Mucosa of descending colon (tissue), 3 donors: ENCODE data around the gene PGS1. TPM values are rescaled to one million over a fixed set of nuclear protein-coding genes. Genes with fewer than 3 reads are reported as not detected.

Experiments used
- ATAC-seq: fragments of 200-7000 bp; cut with Tn5 transposase; one replicate; pipeline ENCODE4 v1.9.1; 2020; ENCODE audit warnings: mild to moderate bottlenecking, moderate library complexity
- DNase-seq, 3 donors: peaks; one replicate each; pipeline ENCODE4 v3.0.0-alpha.2; 2020
- H3K36me3 ChIP-seq: fragments of 200-600 bp; one replicate; pipeline ENCODE4 v1.8.0; 2021; ENCODE audit warnings: low read depth, mild to moderate bottlenecking
- H3K4me1 ChIP-seq: fragments of 200-600 bp; one replicate; pipeline ENCODE4 v1.8.0; 2021; ENCODE audit warnings: low read depth, mild to moderate bottlenecking
- H3K4me3 ChIP-seq: fragments of 200-600 bp; one replicate; pipeline ENCODE4 v1.8.0; 2021; ENCODE audit warnings: mild to moderate bottlenecking
- H3K9me3 ChIP-seq: fragments of 200-600 bp; one replicate; pipeline ENCODE4 v1.8.0; 2021; ENCODE audit warnings: mild to moderate bottlenecking
- CTCF ChIP-seq: fragments of 200-600 bp; IDR thresholded peaks from one replicate; pipeline ENCODE4 v1.8.0; 2022; ENCODE audit warnings: antibody characterized with exemption, mild to moderate bottlenecking
- intact Hi-C, 2 donors: fragments of 100-400 bp; cut with DNase I in 1 of 2; cut with micrococcal nuclease in 1 of 2; formaldehyde crosslinking; loops; one replicate each; pipeline versions ENCODE4 v1.11.0 to v1.11.1; 2022; cut with DNase I, micrococcal nuclease
- total RNA-seq, 3 donors: library from RNA; stranded (reverse); fragmentation: NEBNext Ultra II Directional in 2 of 3; extraction: Animal tissue kit (Norgen Biotek cat#: 25700) in 2 of 3; gene quantifications; one replicate each; pipeline versions ENCODE4 v1.2.1 to v1.2.4, GENCODE V29; 2021 to 2023
- donor health status: DM: no; HTN: no; CAD: no; lungs with moderate emphysema.
- donor health status: DM: no; HTN: no; CAD: no.
- donor health status: DM: no; HTN: yes; CAD: no.

PGS1 gene
- total RNA-seq, 3 donors from 2014 or later, result 36.2 to 54.3 (median 48.8) TPM

- H3K36me3 ChIP-seq, result no peaks in the 10 kb centered on the region
- H3K4me3 ChIP-seq, result no peak overlapping the region
- H3K9me3 ChIP-seq, result no peaks in the 10 kb centered on the region
- intact Hi-C loops, result no loop called here
- peak; percentile 64 for ATAC-seq
- peak in 1 of 3 donors; percentile 48 for DNase-seq
- H3K4me1 ChIP-seq, result peaks cover 62% of the 10 kb centered on the region
- TF ChIP-seq CTCF, result no peak
Measured at GRCh38 chr17:78381601-78382232, 3.3 kb downstream of the PGS1 start.

- H3K36me3 ChIP-seq, result no peaks in the 10 kb centered on the region
- no peak for TF ChIP-seq CTCF
- H3K4me1 ChIP-seq, result peaks cover 57% of the 10 kb centered on the region
- H3K9me3 ChIP-seq, result no peaks in the 10 kb centered on the region
- H3K4me3 ChIP-seq, result no peak overlapping the region
- ATAC-seq (peak; percentile 48), DNase-seq (peak; percentile 54 to 88 (median 54))
- intact Hi-C loops, result no loop called here
Measured at GRCh38 chr17:78383725-78384471, 5.4 kb downstream of the PGS1 start.

GRCh38 chr17:78384479-78385175, 6.2 kb downstream of the PGS1 start:
- no peak for TF ChIP-seq CTCF
- H3K4me3 ChIP-seq, result no peak overlapping the region
- H3K36me3 ChIP-seq, result no peaks in the 10 kb centered on the region
- intact Hi-C loops, result no loop called here
- no peak for DNase-seq
- H3K9me3 ChIP-seq, result no peaks in the 10 kb centered on the region
- no peak for ATAC-seq
- peaks cover 50% of the 10 kb centered on the region for H3K4me1 ChIP-seq

- intact Hi-C loops, result no loop called here
- ATAC-seq (peak; percentile 24), DNase-seq (peak in 1 of 3 donors; percentile 21)
- TF ChIP-seq CTCF, result no peak
- Histone ChIP-seq H3K4me1 (peaks cover 33% of the 10 kb centered on the region), H3K4me3 (no peak overlapping the region), H3K36me3 (no peaks in the 10 kb centered on the region), H3K9me3 (no peaks in the 10 kb centered on the region)
Measured at GRCh38 chr17:78387977-78388941, 9.8 kb downstream of the PGS1 start.
